Measurements from ENCODE around the gene SLC29A3.

The SLC29A3 gene

GRCh38 chr10:71346731-71347130 lies 27.7 kb downstream of the SLC29A3 start:
- H3K4me2 ChIP-seq (ENCODE audit: insufficient read depth, low read length) = no peak overlapping the region
- peaks cover 12% of the 10 kb centered on the region for H4K20me1 ChIP-seq (ENCODE audit: insufficient read depth, low read length)
- no peak for TF ChIP-seq EZH2 (IDR thresholded peaks at IDR 0.05; ENCODE audit: borderline replicate concordance, low read depth, low read length, severe bottlenecking)
- no peaks in the 10 kb centered on the region for H3K27me3 ChIP-seq (ENCODE audit: insufficient read depth, low read length, poor library complexity)
- no peaks in the 10 kb centered on the region for H3K79me2 ChIP-seq (ENCODE audit: insufficient read depth, low read length)
- H3K4me3 ChIP-seq (ENCODE audit: low read depth in 1 of 2, low read length in 2 of 2) = no peak overlapping the region
- no peak for ATAC-seq (ENCODE audit: insufficient read depth, low read depth)
- no peaks in the 10 kb centered on the region for H3K4me1 ChIP-seq (ENCODE audit: insufficient read depth, low read length)
- no peak overlapping the region for H2AFZ ChIP-seq (ENCODE audit: low read depth, low read length)
- no peak overlapping the region for H3K27ac ChIP-seq (ENCODE audit: low read length)
- no peaks in the 10 kb centered on the region for H3K36me3 ChIP-seq (ENCODE audit: insufficient read depth, low read length)
- H3K9ac ChIP-seq (ENCODE audit: low read depth, low read length) = no peak overlapping the region
- H3K9me3 ChIP-seq (ENCODE audit: insufficient read depth, low read length, severe bottlenecking) = no peaks in the 10 kb centered on the region
- no peak for DNase-seq

GRCh38 chr10:71347587-71348395 lies 28.7 kb downstream of the SLC29A3 start:
- peaks cover 12% of the 10 kb centered on the region for H4K20me1 ChIP-seq (ENCODE audit: insufficient read depth, low read length)
- no peak for TF ChIP-seq CTCF (IDR thresholded peaks at IDR 0.05; ENCODE audit: borderline replicate concordance, extremely low read depth, low read length, poor library complexity, severe bottlenecking)
- no peaks in the 10 kb centered on the region for H3K4me1 ChIP-seq (ENCODE audit: insufficient read depth, low read length)
- no peak overlapping the region for H3K27ac ChIP-seq (ENCODE audit: low read length)
- ATAC-seq (ENCODE audit: insufficient read depth, low read depth) = no peak
- DNase-seq = no peak
- H3K79me2 ChIP-seq (ENCODE audit: insufficient read depth, low read length) = no peaks in the 10 kb centered on the region
- H3K4me2 ChIP-seq (ENCODE audit: insufficient read depth, low read length) = no peak overlapping the region
- H3K9ac ChIP-seq (ENCODE audit: low read depth, low read length) = no peak overlapping the region
- H2AFZ ChIP-seq (ENCODE audit: low read depth, low read length) = no peak overlapping the region
- H3K4me3 ChIP-seq (ENCODE audit: low read depth in 1 of 2, low read length in 2 of 2) = no peak overlapping the region
- H3K36me3 ChIP-seq (ENCODE audit: insufficient read depth, low read length) = no peaks in the 10 kb centered on the region
- no peaks in the 10 kb centered on the region for H3K9me3 ChIP-seq (ENCODE audit: insufficient read depth, low read length, severe bottlenecking)
- no peaks in the 10 kb centered on the region for H3K27me3 ChIP-seq (ENCODE audit: insufficient read depth, low read length, poor library complexity)

DNA sequence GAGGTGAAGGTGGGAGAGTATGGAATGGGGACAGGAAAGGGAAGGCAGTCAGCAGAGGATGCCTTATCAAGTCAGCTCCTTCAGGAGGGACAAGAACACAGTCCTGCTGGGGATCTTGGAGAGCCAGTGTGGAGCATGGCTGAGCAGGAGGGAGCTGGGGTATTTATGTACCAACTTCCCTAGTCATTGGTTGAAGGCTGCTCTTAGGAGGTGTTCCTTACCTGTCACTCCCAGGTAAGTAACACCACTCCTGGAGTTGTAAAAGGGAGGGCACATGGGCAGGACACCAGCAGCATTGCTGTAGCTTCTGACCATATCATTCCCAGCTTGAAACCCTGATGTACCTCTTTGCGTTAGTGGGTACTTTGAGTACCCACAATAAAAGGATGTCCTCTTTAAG lies 29.8 kb downstream of the SLC29A3 start:
- no peak for DNase-seq
- Histone ChIP-seq H3K36me3 (ENCODE audit: insufficient read depth, low read length) (no peaks in the 10 kb centered on the region), H3K9me3 (ENCODE audit: insufficient read depth, low read length, severe bottlenecking) (no peaks in the 10 kb centered on the region), H4K20me1 (ENCODE audit: insufficient read depth, low read length) (peaks cover 12% of the 10 kb centered on the region), H3K79me2 (ENCODE audit: insufficient read depth, low read length) (no peaks in the 10 kb centered on the region), H3K4me2 (ENCODE audit: insufficient read depth, low read length) (no peak overlapping the region), H3K4me3 (ENCODE audit: low read depth in 1 of 2, low read length in 2 of 2) (no peak overlapping the region), H3K27ac (ENCODE audit: low read length) (no peak overlapping the region), H2AFZ (ENCODE audit: low read depth, low read length) (no peak overlapping the region), H3K4me1 (ENCODE audit: insufficient read depth, low read length) (no peaks in the 10 kb centered on the region), H3K9ac (ENCODE audit: low read depth, low read length) (no peak overlapping the region), H3K27me3 (ENCODE audit: insufficient read depth, low read length, poor library complexity) (no peaks in the 10 kb centered on the region)
- TF ChIP-seq CTCF (IDR thresholded peaks at IDR 0.05; ENCODE audit: borderline replicate concordance, extremely low read depth, low read length, poor library complexity, severe bottlenecking) (no peak), EZH2 (IDR thresholded peaks at IDR 0.05; ENCODE audit: borderline replicate concordance, low read depth, low read length, severe bottlenecking) (no peak)
- ATAC-seq (ENCODE audit: insufficient read depth, low read depth) = no peak

DNA sequence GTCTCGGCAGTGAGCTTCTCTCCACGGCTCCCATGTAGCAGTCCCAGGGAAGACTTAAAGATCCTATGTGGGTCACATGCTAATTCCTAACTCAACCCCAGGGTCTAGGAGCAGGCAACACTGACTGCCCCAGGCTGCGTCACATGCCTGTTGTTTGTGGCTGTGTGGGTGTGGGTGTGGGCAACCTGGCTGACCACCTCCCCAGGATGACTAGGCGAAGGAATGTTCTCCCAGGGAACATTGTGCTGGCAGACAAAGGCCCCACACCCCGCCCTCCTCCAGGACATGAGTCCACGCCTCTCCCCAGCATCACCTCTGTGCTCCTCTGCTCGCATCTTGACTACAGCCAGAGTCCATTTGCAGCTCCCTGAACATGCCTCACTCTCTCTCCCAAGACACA lies 30.3 kb downstream of the SLC29A3 start:
- H3K9ac ChIP-seq (ENCODE audit: low read depth, low read length) = no peak overlapping the region

More for the DNA sequence above, 30.3 kb downstream of the SLC29A3 start:
- H4K20me1 ChIP-seq (ENCODE audit: insufficient read depth, low read length) = peaks cover 10% of the 10 kb centered on the region
- ATAC-seq (ENCODE audit: insufficient read depth, low read depth) = no peak
- H3K4me2 ChIP-seq (ENCODE audit: insufficient read depth, low read length) = no peak overlapping the region
- H3K79me2 ChIP-seq (ENCODE audit: insufficient read depth, low read length) = no peaks in the 10 kb centered on the region
- H2AFZ ChIP-seq (ENCODE audit: low read depth, low read length) = no peak overlapping the region
- H3K9me3 ChIP-seq (ENCODE audit: insufficient read depth, low read length, severe bottlenecking) = no peaks in the 10 kb centered on the region
- no peak overlapping the region for H3K4me3 ChIP-seq (ENCODE audit: low read depth in 1 of 2, low read length in 2 of 2)
- no peak for DNase-seq
- TF ChIP-seq EZH2 (IDR thresholded peaks at IDR 0.05; ENCODE audit: borderline replicate concordance, low read depth, low read length, severe bottlenecking) (no peak), CTCF (IDR thresholded peaks at IDR 0.05; ENCODE audit: borderline replicate concordance, extremely low read depth, low read length, poor library complexity, severe bottlenecking) (no peak)
- no peaks in the 10 kb centered on the region for H3K27me3 ChIP-seq (ENCODE audit: insufficient read depth, low read length, poor library complexity)
- H3K4me1 ChIP-seq (ENCODE audit: insufficient read depth, low read length) = no peaks in the 10 kb centered on the region
- H3K36me3 ChIP-seq (ENCODE audit: insufficient read depth, low read length) = no peaks in the 10 kb centered on the region
- H3K27ac ChIP-seq (ENCODE audit: low read length) = no peak overlapping the region

Data from DND-41 (cell line).